ENCODE data around the gene OR10H5.
A peak's percentile ranks its signal among the peaks of the same experiment; 100 is the strongest.
"Not testable (repeated sequence)": the region's sequence is repeated elsewhere in the genome, so short reads cannot be mapped to it uniquely, and the experiment has no call there.

The OR10H5 gene

DNA sequence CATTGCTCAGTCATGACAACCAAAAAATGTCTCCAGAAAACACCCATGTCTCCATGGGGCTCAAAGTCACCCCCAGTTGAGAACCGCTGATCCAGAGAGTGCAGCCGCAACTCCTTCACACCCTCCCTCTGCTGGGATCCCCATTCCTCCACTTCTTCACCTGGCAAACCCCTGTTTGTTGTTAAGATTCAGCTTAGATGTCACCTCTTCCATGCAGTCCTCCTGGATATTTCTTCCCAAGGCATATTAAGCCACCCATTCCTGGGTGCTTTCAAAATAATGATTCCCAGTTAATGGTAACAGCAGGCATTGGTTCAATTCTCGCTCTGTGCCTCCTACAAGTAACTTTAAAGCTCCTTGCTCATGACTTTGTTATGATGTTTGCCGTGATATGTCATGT lies 24.0 kb downstream of the OR10H5 start:
- no peak for DNase-seq (ENCODE audit: extremely low read depth in 1 of 2, low read depth in 1 of 2)

DNA sequence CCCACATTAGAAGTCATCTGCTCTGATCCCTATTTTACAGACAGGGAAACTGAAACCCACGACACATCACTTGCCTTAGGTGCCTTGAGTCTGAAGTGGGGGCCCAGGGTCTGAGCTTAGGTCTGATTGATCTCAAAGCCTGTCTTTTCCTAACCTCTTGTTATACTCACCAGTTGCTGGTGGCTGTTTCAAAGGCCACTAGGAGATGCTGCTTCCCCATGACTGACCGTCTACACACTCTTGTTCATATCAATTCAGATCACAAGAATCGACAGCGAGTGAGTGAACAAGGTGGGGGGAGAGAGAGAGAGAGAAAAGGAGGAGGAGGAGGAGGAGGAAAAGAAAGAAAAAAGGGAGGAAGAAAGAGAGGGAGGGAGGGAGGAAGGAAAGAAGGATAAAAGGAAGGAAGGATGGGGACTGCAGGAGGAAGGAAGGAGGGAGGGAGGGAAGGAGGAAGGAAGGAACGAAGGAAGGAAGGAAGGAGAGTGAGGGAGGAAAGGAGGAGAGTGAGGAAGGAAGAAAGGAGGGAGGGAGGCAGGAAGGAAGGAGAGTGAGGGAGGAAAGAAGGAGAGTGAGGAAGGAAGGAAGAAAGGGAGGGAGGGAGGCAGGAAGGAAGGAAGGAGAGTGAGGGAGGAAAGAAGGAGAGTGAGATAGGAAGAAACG lies 24.7 kb downstream of the OR10H5 start:
- no peak for DNase-seq (ENCODE audit: extremely low read depth in 1 of 2, low read depth in 1 of 2)

DNA sequence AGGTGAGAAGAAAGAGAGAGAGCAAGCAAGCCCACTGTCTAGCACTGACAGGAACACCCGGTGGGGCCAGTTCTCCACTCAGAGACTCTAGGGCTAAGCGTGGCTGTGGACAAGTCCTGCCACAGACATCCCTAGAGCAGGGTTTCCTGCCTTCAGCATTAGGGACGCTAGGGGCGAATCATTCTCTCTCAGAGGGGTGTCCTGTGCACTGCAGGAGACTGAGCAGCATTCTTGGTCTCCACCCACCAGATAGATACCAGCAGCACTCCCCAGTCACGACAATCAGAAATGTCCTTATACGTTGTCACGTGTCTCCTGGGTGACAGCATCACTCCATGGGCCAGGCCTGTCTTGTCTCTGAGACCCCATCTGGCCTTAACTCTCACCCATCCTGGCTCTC lies 26.5 kb downstream of the OR10H5 start:
- DNase-seq (ENCODE audit: extremely low read depth in 1 of 2, low read depth in 1 of 2): no peak

DNA sequence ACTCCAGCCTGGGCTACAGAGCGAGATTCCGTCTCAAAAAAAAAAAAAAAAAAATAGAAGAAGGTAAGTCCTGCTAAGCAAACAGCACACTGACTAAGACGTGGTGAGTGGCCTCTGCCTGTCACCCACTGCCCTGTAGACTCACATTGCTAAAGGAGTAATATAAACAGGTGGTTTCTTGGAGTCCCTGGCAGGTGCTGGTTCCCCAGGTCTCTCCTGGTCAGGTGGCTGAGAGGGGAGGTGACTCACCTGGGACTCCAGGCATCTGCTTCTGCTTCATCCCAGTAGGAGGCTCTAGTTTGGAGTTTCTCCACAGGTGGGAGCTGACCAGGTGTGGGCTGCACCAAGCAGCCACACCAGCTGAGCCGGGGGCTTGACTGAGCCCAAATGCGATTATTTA lies 27.8 kb downstream of the OR10H5 start, which contains the start of gene OR10H1:
OR10H1 (minus strand) TSS at position 359 of the 400 bp plus-strand sequence. CDS start 7,627 bp downstream, outside the sequence.
- no peak for DNase-seq (ENCODE audit: extremely low read depth in 1 of 2, low read depth in 1 of 2)

DNA sequence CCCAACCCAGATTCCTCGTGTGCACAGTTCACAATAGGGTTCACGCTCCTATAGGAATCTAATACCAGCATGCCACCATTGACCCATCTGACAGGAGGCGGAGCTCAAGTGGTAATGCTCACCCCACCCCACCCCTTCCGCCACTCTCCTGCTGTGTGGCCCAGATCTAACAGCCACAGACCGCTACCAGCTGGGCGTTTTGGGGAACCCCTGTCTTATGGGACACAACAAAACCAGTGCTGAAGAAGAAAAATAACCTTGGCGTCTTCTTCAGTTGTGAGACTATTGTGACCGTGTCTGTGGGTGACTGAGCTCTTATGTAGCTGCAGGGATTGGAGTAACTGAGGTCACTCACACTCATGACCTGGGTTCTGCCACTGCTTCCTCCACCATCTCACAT lies 33.2 kb downstream of the OR10H5 start:
- DNase-seq (ENCODE audit: extremely low read depth in 1 of 2, low read depth in 1 of 2): no peak

DNA sequence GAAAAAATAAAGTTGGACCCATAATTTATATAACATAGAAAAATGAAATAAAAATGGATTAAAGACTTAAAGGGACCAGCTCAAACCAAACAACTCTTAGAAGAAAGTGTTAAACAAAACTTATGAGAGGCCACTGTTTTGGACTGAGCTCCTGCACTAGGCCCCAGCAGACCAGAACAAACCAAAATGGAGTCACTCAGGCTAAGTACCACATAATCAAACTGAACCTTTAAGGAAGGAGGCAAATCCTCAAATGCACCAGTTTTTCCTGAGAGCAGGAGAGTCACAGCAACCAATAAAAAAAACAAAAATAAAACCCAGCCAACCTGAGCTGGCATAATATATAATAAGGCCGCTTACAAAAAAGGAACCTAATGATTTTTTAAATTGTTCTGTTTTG lies 38.3 kb downstream of the OR10H5 start:
- no peak for DNase-seq (ENCODE audit: extremely low read depth in 1 of 2, low read depth in 1 of 2)

DNA sequence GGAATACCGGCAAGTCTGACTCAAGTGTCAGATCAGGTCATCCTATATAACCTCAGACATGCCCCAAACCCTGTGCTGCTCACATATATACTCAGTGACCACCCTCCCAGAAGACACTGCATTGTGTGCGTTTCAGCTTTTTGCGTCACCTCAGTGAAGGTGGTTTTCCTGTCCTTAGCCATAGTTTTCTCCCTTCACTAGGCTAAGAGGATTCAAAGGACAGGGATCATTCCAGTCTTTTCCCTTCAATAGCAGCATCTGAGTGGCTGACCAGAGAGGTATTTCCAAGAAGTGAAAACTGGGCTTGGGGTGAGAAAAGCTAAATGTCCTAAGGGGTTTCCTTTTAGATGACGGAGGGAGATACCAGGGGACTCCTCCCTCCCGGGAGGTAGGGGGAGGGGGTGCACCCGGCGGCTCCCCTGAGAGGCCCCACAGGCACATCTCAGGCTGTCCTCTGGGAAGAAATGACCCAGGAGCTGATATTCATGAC lies 40.7 kb downstream of the OR10H5 start:
- DNase-seq (ENCODE audit: extremely low read depth in 1 of 2, low read depth in 1 of 2): no peak

DNA sequence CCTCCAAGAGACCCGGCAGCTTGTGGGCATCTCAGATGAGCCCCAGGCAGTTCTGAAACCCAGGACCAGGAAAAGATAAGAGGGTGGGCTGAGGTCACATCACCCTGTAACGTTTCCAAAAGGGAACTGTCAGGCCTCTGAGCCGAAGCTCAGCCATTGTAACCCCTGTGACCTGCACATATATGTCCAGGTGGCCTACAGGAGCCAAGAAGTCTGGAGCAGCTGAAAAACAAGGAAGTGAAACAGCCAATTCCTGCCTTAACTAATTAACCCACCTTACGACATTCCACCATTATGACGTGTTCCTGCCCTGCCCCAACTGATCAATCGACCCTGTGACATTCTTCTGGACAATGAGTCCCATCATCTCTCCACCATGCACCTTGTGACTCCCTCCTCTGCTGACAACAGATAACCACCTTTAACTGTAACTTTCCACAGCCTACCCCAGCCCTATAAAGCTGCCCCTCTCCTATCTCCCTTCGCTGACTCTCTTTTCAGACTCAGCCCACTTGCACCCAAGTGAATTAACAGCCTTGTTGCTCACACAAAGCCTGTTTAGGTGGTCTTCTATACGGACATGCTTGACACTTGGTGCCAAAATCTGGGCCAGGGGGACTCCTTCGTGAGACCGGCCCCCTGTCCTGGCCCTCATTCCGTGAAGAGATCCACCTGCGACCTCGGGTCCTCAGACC lies 41.3 kb downstream of the OR10H5 start:
- DNase-seq (ENCODE audit: extremely low read depth in 1 of 2, low read depth in 1 of 2): not testable (repeated sequence)

DNA sequence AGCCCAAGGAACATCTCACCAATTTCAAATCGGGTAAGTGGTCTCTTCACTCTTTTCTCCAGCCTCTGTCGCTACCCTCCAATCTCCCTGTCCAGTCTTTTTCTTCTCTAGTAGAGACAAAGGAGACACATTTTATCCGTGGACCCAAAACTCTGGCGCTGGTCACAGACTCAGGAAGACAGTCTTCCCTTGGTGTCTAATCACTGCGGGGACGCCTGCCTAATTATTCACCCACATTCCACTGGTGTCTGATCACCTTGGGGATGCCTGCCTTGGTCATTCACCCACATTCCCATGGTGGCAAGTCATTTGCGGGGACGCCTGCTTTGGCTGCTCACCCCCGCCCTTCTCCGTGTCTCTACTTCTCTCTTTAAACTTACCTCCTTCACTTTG lies 41.8 kb downstream of the OR10H5 start:
- DNase-seq (ENCODE audit: extremely low read depth in 1 of 2, low read depth in 1 of 2): no peak

DNA sequence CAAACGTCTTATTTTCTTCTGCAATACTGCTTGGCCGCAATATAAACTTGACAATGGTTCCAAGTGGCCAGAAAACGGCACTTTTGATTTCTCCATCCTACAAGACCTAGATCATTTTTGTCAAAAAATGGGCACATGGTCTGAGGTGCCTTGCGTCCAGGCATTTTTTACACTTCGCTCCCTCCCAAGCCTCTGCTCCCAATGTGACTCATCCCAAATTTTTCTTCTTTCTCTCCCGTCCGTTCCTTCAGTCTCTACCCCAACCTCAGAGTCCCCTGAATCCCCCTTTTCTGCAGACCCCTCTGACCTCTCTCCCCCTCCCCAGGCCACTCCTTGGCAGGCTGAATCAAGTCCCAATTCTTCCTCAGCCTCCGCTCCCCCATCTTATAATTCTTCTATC lies 42.3 kb downstream of the OR10H5 start:
- no peak for DNase-seq (ENCODE audit: extremely low read depth in 1 of 2, low read depth in 1 of 2)

DNA sequence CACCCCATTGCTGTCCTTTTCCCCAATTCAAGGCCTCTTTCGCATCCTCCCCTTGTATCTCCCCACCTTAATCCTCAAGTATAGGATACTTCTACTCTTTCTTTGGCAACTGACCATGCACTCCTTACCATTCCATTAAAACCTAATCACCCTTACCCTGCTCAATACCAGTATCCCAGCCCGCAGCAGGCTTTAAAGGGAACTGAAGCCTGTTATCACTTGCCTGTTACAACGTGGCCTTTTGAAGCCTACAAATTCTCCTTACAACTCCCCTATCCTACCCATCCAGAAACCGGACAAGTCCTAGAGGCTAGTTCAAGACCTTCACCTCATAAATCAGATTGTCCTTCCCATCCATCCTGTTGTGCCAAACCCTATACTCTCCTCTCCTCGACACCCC lies 44.2 kb downstream of the OR10H5 start:
- no peak for DNase-seq (ENCODE audit: extremely low read depth in 1 of 2, low read depth in 1 of 2)

DNA sequence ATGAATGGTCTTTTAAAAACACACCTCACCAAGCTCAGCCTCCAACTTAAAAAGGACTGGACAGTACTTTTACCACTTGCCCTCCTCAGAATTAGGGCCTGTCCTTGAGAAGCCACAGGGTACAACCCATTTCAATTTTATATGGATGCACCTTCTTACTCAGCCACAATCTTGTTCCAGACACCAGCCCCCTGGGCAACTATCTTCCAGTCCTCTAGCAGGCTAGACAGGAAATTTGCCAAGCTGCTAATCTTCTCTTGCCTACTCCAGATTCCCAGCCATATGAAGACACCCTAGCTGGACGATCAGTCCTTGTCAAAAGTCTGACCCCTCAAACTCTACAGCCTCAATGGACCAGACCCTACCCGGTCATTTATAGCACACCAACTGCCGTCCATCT lies 46.8 kb downstream of the OR10H5 start:
- not testable (repeated sequence) for DNase-seq (ENCODE audit: extremely low read depth in 1 of 2, low read depth in 1 of 2)

DNA sequence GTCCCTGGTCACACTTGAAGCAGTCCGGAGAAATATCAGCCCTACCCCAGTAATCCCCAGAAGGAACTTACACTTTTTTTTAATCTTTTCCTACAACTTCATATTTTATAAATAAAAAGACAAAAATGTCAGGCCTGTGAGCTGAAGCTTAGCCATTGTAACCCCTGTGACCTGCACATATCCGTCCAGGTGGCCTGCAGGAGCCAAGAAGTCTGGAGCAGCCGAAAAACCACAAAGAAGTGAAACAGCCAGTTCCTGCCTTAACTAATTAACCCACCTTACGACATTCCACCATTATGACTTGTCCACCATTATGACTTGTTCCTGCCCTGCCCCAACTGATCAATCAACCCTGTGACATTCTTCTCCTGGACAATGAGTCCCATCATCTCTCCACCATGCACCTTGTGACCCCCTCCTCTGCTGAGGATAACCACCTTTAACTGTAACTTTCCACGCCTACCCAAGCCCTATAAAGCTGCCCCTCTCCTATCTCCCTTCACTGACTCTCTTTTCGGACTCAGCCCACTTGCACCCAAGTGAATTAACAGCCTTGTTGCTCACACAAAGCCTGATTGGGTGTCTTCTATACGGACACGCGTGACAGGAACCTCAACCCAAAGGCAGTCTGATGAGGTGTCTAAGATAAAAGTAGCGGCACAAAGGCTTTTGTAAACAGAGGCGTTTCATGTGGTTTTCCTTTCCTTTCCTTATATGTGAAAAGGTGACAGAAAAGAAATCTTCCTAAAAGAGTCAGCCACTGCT lies 48.3 kb downstream of the OR10H5 start:
- DNase-seq (ENCODE audit: extremely low read depth in 1 of 2, low read depth in 1 of 2): peak in 1 of 2 donors; percentile 15

DNA sequence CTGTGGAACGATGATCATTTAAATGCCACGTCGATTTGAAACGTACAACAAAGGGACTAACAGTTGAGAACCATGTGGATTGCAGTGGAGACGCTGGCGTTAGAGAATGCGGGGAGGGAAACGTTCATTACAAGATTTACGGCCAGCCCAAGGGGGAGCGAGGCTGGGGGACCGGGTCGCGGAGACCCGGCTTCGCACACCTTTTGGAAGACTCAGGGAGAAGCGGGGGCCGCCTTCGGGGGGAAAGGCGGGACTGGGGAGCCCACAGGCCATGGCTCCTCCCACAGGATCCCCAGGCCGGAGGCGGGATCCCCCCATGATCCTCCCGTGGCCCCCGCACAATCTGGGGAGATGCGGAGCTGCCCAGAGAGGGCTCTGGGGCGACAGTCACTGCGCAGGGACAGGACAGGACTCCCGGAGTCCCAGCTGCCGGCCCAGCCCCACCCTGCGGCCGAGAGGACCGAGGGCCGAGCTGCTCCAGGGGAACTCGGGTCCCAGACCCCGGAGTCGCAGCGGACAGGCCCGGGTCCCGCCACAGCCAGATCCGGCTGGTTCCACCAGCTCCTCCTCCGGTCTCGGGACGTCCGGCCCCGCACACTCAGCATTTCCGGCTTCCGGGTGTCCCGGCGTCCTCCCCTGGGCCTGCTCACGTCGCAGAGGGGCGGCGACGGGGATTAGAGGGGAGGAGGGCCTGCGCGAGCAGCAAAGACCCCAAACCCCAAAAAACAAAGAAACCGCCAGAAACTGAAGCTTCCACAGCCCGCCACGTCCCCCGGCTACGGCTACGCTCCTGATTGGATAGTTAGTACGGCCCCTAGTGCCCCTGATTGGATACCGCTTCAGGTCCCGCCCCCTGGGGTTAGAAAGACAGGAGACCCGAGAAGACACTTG lies 49.1 kb downstream of the OR10H5 start:
- peak; percentile 88 to 96 for DNase-seq (ENCODE audit: extremely low read depth in 1 of 2, low read depth in 1 of 2)

DNA sequence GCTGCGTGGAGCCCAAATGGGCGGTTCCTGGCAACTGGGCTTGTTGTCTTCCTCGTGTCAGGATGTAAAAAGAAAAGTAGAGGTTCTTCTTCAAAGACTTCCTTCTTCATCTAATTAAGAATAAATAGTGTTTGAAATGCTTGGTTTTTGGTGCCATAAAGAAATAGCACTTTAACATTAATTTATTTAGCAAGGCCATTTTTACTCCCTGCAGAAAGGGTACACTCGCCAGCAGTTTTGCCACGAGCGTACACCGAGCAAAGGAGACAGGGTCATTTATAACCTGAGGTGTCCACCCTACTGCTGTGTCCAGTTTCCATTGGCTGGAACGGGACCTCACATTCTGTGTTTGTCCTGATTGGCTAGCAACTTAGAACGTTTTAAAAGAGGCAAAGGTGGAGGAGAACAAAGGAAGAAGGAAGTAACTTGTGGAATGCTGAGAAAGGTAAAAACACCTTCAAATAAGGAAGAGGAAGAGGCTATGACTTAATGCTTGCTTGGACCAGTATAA lies 49.8 kb downstream of the OR10H5 start:
- peak in 1 of 2 donors; percentile 8 for DNase-seq (ENCODE audit: extremely low read depth in 1 of 2, low read depth in 1 of 2)

DNA sequence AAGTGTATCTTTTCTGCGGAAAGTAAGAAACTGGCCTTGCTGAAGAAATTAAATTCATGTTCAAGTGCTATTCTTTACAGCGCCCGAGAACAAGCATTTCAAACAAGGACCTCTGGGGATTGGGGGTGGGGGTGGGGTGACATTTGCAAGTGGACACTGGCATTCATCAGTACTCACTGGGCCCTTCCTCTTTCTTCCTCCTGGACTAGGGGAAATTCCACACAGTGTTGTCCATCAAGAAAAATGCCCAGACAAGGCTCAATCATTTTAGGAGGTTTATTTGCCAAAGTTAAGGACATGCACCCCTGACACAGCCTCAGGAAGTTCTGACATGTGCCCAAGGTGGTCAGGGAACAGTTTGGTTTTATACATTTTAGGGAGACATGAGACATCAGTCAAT lies 50.9 kb downstream of the OR10H5 start:
- no peak for DNase-seq (ENCODE audit: extremely low read depth in 1 of 2, low read depth in 1 of 2)

DNA sequence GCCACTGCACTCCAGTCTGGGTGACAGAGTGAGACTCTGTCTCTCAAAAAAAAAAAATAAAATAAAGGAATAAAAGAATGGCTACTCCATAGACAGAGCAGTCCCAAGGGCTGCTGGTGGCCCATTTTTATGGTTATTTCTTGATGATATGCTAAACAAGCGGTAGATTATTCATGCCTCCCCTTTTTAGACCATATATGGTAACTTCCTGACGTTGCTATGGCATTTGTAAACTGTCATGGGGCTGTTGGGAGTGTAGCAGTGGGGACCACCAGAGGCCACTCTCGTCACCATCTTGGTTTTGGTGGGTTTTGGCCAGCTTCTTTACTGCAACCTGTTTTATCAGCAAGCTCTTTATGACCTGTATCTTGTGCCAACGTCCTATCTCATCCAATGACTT lies 52.4 kb downstream of the OR10H5 start:
- not testable (repeated sequence) for DNase-seq (ENCODE audit: extremely low read depth in 1 of 2, low read depth in 1 of 2)

DNA sequence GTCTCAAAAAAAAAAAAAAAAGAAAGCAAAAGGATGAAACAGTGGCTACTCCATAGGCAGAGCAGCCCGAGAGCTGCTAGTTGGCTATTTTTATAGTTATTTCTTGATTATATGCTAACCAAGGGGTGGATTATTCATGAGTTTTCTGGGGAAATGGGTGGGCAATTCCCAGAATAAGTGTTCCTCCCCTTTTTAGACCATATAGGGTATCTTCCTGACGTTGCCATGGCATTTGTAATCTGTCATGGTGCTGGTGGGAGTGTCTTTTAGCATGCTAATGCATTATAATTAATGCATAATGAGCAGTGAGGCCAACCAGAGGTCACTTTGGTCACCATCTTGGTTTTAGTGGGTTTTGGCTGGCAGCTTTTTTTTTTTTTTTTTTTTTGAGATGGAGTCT lies 53.4 kb downstream of the OR10H5 start:
- no peak for DNase-seq (ENCODE audit: extremely low read depth in 1 of 2, low read depth in 1 of 2)

DNA sequence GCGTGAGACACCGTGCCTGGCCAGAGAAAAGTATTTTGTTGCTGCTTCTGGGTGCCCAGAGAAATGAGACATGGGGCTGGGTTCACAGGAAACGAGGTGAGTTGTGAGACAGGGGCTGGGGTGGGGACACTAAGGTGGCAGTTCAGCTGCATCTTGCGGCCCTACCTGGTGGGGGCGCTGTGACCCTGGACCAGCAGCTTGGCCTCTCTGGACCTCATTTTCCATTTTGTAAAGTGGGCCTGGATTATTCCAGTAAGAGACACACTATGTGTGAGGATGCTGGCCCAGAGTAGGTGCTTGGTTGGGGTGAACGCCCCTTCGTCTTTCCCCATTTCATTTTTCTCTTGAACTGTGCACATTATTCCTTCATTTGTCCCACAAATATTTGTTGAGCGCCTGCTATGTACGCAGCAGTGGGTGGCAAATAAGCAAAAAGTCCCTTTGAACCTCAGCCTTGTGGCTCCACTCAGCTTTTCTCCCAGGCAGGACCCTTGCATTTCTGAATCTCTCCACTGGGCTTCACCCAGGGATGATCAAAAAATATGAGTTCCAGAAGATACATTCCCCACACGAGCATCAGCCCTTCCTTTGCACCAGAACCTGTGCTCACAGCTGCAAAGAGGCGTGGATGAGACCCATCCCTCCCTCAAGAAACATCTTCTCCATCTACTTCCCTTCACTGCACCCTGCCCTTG lies 54.6 kb downstream of the OR10H5 start:
- DNase-seq (ENCODE audit: extremely low read depth in 1 of 2, low read depth in 1 of 2): no peak

All from stimulated activated CD8-positive, alpha-beta memory T cell treated with anti-CD3 and anti-CD28 coated beads, Interleukin-7, amount 100 ng/mL, for 48 hours (primary cell).